HFFc6 (cell line): ENCODE data around the gene FAM171A1. TPM values are rescaled to one million over a fixed set of nuclear protein-coding genes. Genes with fewer than 3 reads are reported as not detected.

Experiments
- DNase-seq: peaks from one replicate; pipeline ENCODE4 v3.0.0-alpha.2; 2018
- H3K27ac Mint-ChIP-seq: 2 replicates; pipeline ENCODE4 v1.8.0; 2020; ENCODE audit warnings: mild to moderate bottlenecking, mixed read lengths
- H3K27me3 Mint-ChIP-seq: 2 replicates; pipeline ENCODE4 v1.8.0; 2021; ENCODE audit warnings: mild to moderate bottlenecking, moderate library complexity, mixed read lengths; ENCODE audit not compliant: insufficient read depth
- H3K36me3 Mint-ChIP-seq: 2 replicates; pipeline ENCODE4 v1.8.0; 2021; ENCODE audit warnings: low read depth, mixed read lengths
- H3K4me1 Mint-ChIP-seq: 2 replicates; pipeline ENCODE4 v1.8.0; 2020; ENCODE audit warnings: low read depth, mixed read lengths
- H3K4me3 Mint-ChIP-seq: 2 replicates; pipeline ENCODE4 v1.8.0; 2020; ENCODE audit warnings: mild to moderate bottlenecking, moderate library complexity, mixed read lengths
- H3K9me3 Mint-ChIP-seq: 2 replicates; pipeline ENCODE4 v1.8.0; 2020; ENCODE audit warnings: mild to moderate bottlenecking, mixed read lengths
- CTCF ChIP-seq: fragments of 200-600 bp; sonication (generic); IDR thresholded peaks from 2 replicates; pipeline ENCODE4 v1.5.0; 2021; ENCODE audit warnings: antibody characterized with exemption, mild to moderate bottlenecking
- total RNA-seq, 6 experiments: library from RNA; stranded (reverse); fragmentation: NEBNext Ultra II Directional; extraction: Animal tissue kit (Norgen Biotek cat#: 25700); gene quantifications; 2 replicates in 1 of 6; 3 replicates in 5 of 6; pipeline ENCODE4 v1.2.3, GENCODE V29; 2021

The FAM171A1 gene
- total RNA-seq, 6 experiments from 2014 or later: 33.4 to 60.7 (median 48.6) TPM

- no peaks in the 10 kb centered on the region for H3K9me3 Mint-ChIP-seq
- peaks cover 16% of the 10 kb centered on the region for H3K4me1 Mint-ChIP-seq
- no peak for DNase-seq
- no peak overlapping the region for H3K4me3 Mint-ChIP-seq
- H3K27ac Mint-ChIP-seq: no peak overlapping the region
- H3K27me3 Mint-ChIP-seq: peaks cover 3% of the 10 kb centered on the region
- TF ChIP-seq CTCF: no peak
- peaks cover 22% of the 10 kb centered on the region for H3K36me3 Mint-ChIP-seq
Observed at GRCh38 chr10:15252396-15252795, 118.7 kb downstream of the FAM171A1 start.

- DNase-seq: no peak
- Mint-ChIP-seq H3K27ac (no peak overlapping the region), H3K36me3 (peaks cover 23% of the 10 kb centered on the region), H3K4me1 (peaks cover 15% of the 10 kb centered on the region), H3K9me3 (no peaks in the 10 kb centered on the region), H3K27me3 (peaks cover under 1% of the 10 kb centered on the region; the same call in 1 of the 2 replicates), H3K4me3 (no peak overlapping the region)
- no peak for TF ChIP-seq CTCF
Observed at GRCh38 chr10:15251791-15252380, 119.2 kb downstream of the FAM171A1 start.

GRCh38 chr10:15245530-15245929 is 125.6 kb downstream of the FAM171A1 start:
- DNase-seq: no peak

GRCh38 chr10:15244635-15245197 is 126.4 kb downstream of the FAM171A1 start:
- H3K27me3 Mint-ChIP-seq: peaks cover 1% of the 10 kb centered on the region
- H3K36me3 Mint-ChIP-seq: peaks cover 20% of the 10 kb centered on the region
- H3K27ac Mint-ChIP-seq: no peak overlapping the region
- no peaks in the 10 kb centered on the region for H3K9me3 Mint-ChIP-seq
- H3K4me1 Mint-ChIP-seq: peaks cover 12% of the 10 kb centered on the region
- no peak for DNase-seq
- TF ChIP-seq CTCF: no peak
- no peak overlapping the region for H3K4me3 Mint-ChIP-seq

More at GRCh38 chr10:15245530-15245929, 125.6 kb downstream of the FAM171A1 start:
- Mint-ChIP-seq H3K4me3 (no peak overlapping the region), H3K9me3 (no peaks in the 10 kb centered on the region), H3K4me1 (peaks cover 12% of the 10 kb centered on the region), H3K27ac (no peak overlapping the region), H3K36me3 (peaks cover 18% of the 10 kb centered on the region), H3K27me3 (peaks cover 1% of the 10 kb centered on the region)
- TF ChIP-seq CTCF: peak; percentile 49

DNA sequence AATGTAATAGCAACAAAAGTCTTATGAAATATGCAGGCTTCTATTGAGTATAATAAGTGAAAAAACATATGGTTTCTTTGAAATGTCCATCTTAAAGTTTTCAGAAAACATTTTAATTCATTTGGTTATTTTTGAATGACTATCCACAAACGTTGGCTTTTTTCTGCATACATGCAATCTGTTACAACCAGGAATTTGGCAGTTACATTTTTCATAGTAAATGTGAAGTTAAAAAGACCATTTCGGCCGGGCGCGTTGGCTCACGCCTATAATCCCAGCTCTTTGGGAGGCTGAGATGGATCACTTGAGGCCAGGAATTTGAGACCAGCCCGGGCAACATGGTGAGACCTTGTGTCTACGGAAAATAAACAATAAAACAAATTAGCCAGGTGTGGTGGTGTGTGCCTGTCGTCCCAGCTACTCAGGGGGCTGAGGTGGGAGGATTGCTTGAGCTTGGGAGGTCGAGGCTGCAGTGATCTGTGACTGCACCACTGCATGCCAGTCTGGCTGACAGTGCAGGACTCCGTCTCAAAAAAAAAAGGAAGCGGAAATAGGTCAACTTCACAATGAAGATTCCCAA is 128.7 kb downstream of the FAM171A1 start:
- Mint-ChIP-seq H3K4me1 (peaks cover 6% of the 10 kb centered on the region; the same call in 1 of the 2 replicates), H3K27ac (no peak overlapping the region), H3K4me3 (no peak overlapping the region), H3K27me3 (peaks cover 1% of the 10 kb centered on the region), H3K36me3 (peaks cover 9% of the 10 kb centered on the region; the same call in 1 of the 2 replicates), H3K9me3 (no peaks in the 10 kb centered on the region)
- no peak for TF ChIP-seq CTCF
- DNase-seq: no peak
